Measurements from ENCODE around the gene CPOX. TPM values are rescaled to one million over a fixed set of nuclear protein-coding genes. Genes with fewer than 3 reads are reported as not detected.
A peak's percentile ranks its signal among the peaks of the same experiment; 100 is the strongest.
"Not testable (repeated sequence)": the region's sequence is repeated elsewhere in the genome, so short reads cannot be mapped to it uniquely, and the experiment has no call there.

Gene CPOX
- total RNA-seq, 1 experiment from 2014 or later = 38.5 TPM

- no peaks in the 10 kb centered on the region for H3K9me3 ChIP-seq (replicated peaks)
- peak overlapping the region; percentile 43 for H3K27ac ChIP-seq
- DNase-seq (ENCODE audit: low read depth in 1 of 2, low spot score in 2 of 2) = peak in 1 of 2 experiments; percentile 54
- H3K36me3 ChIP-seq = no peaks in the 10 kb centered on the region
- peaks cover 39% of the 10 kb centered on the region for H3K4me1 ChIP-seq (replicated peaks)
- H3K4me3 ChIP-seq = no peak overlapping the region
- H3K27me3 ChIP-seq (replicated peaks) = no peaks in the 10 kb centered on the region
Measured at GRCh38 chr3:98563661-98564281, 29.6 kb downstream of the CPOX start.

- Histone ChIP-seq H3K4me3 (no peak overlapping the region), H3K9me3 (replicated peaks) (no peaks in the 10 kb centered on the region), H3K36me3 (no peaks in the 10 kb centered on the region), H3K27me3 (replicated peaks) (no peaks in the 10 kb centered on the region), H3K4me1 (replicated peaks) (peaks cover 49% of the 10 kb centered on the region), H3K27ac (peak overlapping the region; percentile 43; the same call in 1 of the 2 replicates)
- DNase-seq (ENCODE audit: low read depth in 1 of 2, low spot score in 2 of 2) = peak in 1 of 2 experiments; percentile 22
Measured at GRCh38 chr3:98561727-98562521, 31.5 kb downstream of the CPOX start.

GRCh38 chr3:98560911-98561310 lies 32.5 kb downstream of the CPOX start:
- H3K9me3 ChIP-seq (replicated peaks) = no peaks in the 10 kb centered on the region
- no peaks in the 10 kb centered on the region for H3K27me3 ChIP-seq (replicated peaks)
- no peak overlapping the region for H3K27ac ChIP-seq
- H3K4me3 ChIP-seq = no peak overlapping the region
- H3K4me1 ChIP-seq (replicated peaks) = peaks cover 55% of the 10 kb centered on the region
- DNase-seq (ENCODE audit: low read depth in 1 of 2, low spot score in 2 of 2) = no peak
- H3K36me3 ChIP-seq = no peaks in the 10 kb centered on the region

- peaks cover 48% of the 10 kb centered on the region for H3K4me1 ChIP-seq (replicated peaks)
- not testable (repeated sequence) for H3K9me3 ChIP-seq (replicated peaks); H3K27ac ChIP-seq; H3K36me3 ChIP-seq; H3K27me3 ChIP-seq (replicated peaks); DNase-seq (ENCODE audit: low read depth in 1 of 2, low spot score in 2 of 2); H3K4me3 ChIP-seq
Measured at GRCh38 chr3:98559769-98560168, 33.6 kb downstream of the CPOX start.

DNA sequence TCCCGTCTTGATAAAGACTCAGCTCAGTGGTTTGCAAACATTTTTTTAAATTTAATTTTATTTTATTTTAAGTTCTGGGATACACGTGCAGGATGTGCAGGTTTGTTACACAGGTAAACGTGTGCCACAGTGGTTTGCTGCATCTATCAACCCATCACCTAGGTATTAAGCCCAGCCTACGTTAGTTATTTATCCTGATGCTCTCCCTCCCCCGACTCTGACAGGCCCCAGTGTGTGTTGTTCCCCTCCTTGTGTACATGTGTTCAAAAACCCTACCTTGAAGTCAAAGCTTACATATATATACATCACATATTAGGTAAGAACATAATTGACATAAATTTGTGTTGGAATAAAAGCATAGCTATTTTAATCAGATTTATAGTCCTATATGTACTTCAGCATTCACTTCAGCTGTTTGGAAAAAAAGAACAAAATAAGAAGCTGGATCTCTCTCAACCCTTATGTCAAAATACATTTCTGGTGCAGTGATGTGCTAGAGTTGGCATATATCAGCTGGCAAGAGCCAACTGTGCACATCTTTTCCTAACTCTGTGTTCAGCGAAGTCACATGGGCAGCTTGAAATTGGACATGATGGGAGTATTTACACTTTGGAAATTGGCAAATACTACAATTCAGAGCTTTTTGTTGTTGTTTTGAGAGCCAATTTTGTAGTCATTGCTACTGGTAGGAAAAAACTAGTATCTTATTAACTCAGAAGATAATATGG lies 35.1 kb downstream of the CPOX start:
- no peak for DNase-seq (ENCODE audit: low read depth in 1 of 2, low spot score in 2 of 2)
- Histone ChIP-seq H3K27me3 (replicated peaks) (no peaks in the 10 kb centered on the region), H3K4me3 (no peak overlapping the region), H3K36me3 (no peaks in the 10 kb centered on the region), H3K27ac (no peak overlapping the region), H3K4me1 (replicated peaks) (peaks cover 48% of the 10 kb centered on the region), H3K9me3 (replicated peaks) (no peaks in the 10 kb centered on the region)

DNA sequence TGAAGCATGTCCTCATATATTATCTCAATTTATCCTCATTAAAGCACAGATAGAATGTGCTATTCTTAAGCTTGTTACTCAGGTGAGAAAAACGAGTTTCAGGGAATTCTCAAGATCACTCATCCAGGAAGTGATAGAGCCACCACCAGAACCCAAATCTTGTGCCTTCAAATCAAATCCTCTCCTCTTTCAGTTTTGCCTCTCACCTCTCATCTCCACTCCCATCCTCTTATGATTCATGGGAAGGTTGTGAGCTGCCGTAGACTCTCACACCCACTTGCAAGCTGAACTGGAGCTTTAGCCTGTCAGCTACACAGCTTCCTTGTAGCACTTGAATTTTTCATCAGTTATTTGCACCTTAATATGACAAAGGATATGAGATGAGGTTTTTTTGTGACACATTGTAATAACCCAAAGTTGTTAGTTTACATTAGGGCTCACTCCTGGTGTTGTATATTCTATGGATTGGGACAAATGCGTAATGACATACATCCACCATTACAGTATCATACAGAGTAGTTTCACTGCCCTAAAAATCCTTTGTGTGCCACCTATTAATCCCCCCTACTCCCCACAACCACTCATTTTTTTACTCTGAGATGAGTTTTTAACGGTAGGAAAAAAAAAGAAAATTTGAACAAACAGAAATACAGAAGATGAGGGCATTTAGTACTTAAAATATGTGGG lies 35.9 kb downstream of the CPOX start:
- peaks cover 46% of the 10 kb centered on the region for H3K4me1 ChIP-seq (replicated peaks)
- no peaks in the 10 kb centered on the region for H3K9me3 ChIP-seq (replicated peaks)
- peak overlapping the region; percentile 98 for H3K27ac ChIP-seq
- DNase-seq (ENCODE audit: low read depth in 1 of 2, low spot score in 2 of 2) = peak in 1 of 2 experiments; percentile 33
- no peaks in the 10 kb centered on the region for H3K36me3 ChIP-seq
- H3K27me3 ChIP-seq (replicated peaks) = no peaks in the 10 kb centered on the region
- H3K4me3 ChIP-seq = no peak overlapping the region

DNA sequence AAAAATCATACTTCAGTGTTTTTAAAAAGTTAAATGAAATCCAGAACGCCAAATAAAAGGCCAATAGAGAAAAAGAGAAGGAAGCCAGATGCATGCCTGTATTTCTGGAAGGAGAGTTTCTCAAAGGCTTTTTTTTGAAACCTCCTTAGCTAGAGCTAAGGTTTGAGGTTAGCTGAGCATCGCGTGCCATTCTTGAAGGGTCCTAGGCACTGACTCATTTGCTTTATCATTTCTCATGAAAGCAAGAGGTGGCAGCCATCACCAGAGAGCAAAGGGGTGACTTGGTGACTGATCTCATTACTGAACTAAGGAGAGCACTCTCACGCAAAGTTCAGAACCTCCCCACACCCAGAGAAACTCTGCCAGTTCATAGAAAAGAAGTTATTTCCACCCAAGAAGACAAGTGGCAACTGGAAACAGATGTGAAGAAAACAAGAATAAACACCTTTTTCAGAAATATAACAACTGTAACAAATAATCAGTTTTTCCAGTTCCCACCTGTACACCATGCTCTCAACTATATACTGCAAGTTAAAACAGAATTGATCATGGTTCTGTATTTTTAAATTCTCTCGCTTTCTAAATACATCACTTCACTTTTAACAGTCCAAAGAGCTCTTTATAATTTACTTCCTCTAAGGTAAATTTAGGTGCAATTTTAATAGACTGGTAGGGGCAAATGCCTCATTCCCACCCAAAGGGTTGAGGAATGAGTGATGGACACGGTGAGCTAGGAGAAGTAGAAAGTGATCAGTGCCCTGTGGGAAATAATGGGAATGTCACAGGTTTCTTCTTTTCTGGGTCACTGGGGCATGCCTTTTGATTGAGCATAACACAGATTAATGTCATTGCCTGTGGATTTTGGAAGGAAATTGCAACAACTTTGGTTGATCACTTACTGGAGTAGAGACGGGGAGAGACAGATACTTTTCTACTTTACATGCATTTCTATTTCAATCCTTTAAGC lies 37.0 kb downstream of the CPOX start:
- Histone ChIP-seq H3K36me3 (no peaks in the 10 kb centered on the region), H3K4me1 (replicated peaks) (peaks cover 38% of the 10 kb centered on the region), H3K9me3 (replicated peaks) (no peaks in the 10 kb centered on the region), H3K4me3 (peak overlapping the region; percentile 31), H3K27me3 (replicated peaks) (no peaks in the 10 kb centered on the region), H3K27ac (peak overlapping the region; percentile 98)
- DNase-seq (ENCODE audit: low read depth in 1 of 2, low spot score in 2 of 2) = peak; percentile 86 to 88

GRCh38 chr3:98555025-98555379 lies 38.4 kb downstream of the CPOX start:
- H3K27me3 ChIP-seq (replicated peaks) = no peaks in the 10 kb centered on the region
- no peak for DNase-seq (ENCODE audit: low read depth in 1 of 2, low spot score in 2 of 2)
- H3K36me3 ChIP-seq = no peaks in the 10 kb centered on the region
- peak overlapping the region; percentile 31 for H3K4me3 ChIP-seq
- peaks cover 38% of the 10 kb centered on the region for H3K4me1 ChIP-seq (replicated peaks)
- H3K9me3 ChIP-seq (replicated peaks) = no peaks in the 10 kb centered on the region
- H3K27ac ChIP-seq = peak overlapping the region; percentile 98

DNA sequence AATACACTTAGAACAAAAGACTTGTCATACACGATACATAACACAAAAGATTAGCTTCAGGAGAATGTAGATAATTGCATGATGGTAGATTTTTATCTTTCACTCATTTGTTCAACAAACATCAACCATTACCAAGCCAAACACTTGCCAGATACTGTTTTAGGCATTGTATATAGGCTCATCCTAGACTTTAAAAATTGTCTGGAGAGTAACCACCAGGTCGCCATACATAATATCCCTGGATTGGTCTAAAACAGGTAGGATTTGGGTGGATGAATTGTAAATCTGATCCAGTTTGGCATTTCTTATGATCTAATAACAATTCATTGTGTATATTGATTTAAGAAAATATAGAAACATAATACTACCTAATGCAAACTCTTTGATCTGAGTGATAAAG lies 38.8 kb downstream of the CPOX start:
- peak overlapping the region; percentile 98 for H3K27ac ChIP-seq
- DNase-seq (ENCODE audit: low read depth in 1 of 2, low spot score in 2 of 2) = peak in 1 of 2 experiments; percentile 17
- no peaks in the 10 kb centered on the region for H3K9me3 ChIP-seq (replicated peaks)
- H3K36me3 ChIP-seq = no peaks in the 10 kb centered on the region; the same call in 1 of the 2 replicates
- no peaks in the 10 kb centered on the region for H3K27me3 ChIP-seq (replicated peaks)
- peak overlapping the region; percentile 31 for H3K4me3 ChIP-seq
- H3K4me1 ChIP-seq (replicated peaks) = peaks cover 38% of the 10 kb centered on the region

DNA sequence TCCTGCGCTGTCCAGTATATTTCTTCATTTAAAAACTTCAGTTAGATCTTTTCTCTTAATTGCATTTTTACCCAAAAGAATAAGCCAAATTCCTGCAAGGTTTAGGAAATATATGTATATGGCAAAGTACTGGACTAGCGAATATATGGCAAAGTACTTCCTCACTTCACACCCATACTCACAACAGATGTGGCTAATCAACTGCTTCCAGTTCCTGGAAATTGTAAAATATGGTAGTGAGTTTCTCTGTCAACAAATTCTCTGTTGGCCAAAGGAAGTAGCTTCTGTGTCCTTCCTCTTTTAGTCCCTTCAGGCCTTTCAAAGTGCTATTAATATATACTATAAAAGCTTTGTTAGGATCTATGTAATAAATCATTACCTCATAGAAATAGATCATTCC lies 39.7 kb downstream of the CPOX start:
- no peaks in the 10 kb centered on the region for H3K27me3 ChIP-seq (replicated peaks)
- DNase-seq (ENCODE audit: low read depth in 1 of 2, low spot score in 2 of 2) = no peak
- no peaks in the 10 kb centered on the region for H3K9me3 ChIP-seq (replicated peaks)
- H3K27ac ChIP-seq = peak overlapping the region; percentile 98
- no peaks in the 10 kb centered on the region; the same call in 1 of the 2 replicates for H3K36me3 ChIP-seq
- no peak overlapping the region for H3K4me3 ChIP-seq
- H3K4me1 ChIP-seq (replicated peaks) = peaks cover 38% of the 10 kb centered on the region

GRCh38 chr3:98553021-98553563 lies 40.3 kb downstream of the CPOX start:
- Histone ChIP-seq H3K4me1 (replicated peaks) (peaks cover 38% of the 10 kb centered on the region), H3K4me3 (no peak overlapping the region), H3K27me3 (replicated peaks) (no peaks in the 10 kb centered on the region), H3K36me3 (no peaks in the 10 kb centered on the region; the same call in 1 of the 2 replicates), H3K9me3 (replicated peaks) (no peaks in the 10 kb centered on the region), H3K27ac (no peak overlapping the region; the same call in 1 of the 2 replicates)
- DNase-seq (ENCODE audit: low read depth in 1 of 2, low spot score in 2 of 2) = no peak

- DNase-seq (ENCODE audit: low read depth in 1 of 2, low spot score in 2 of 2) = no peak
- Histone ChIP-seq H3K36me3 (no peaks in the 10 kb centered on the region; the same call in 1 of the 2 replicates), H3K9me3 (replicated peaks) (no peaks in the 10 kb centered on the region), H3K27me3 (replicated peaks) (no peaks in the 10 kb centered on the region), H3K4me1 (replicated peaks) (peaks cover 33% of the 10 kb centered on the region), H3K4me3 (no peak overlapping the region), H3K27ac (no peak overlapping the region)
Measured at GRCh38 chr3:98552232-98553020, 41.0 kb downstream of the CPOX start.
